ENCODE measurements around the gene PIGS. TPM values are rescaled to one million over a fixed set of nuclear protein-coding genes. Genes with fewer than 3 reads are reported as not detected.

PIGS gene
- total RNA-seq, 2 donors from 2014 or later, result 68.7 to 131 TPM

DNA sequence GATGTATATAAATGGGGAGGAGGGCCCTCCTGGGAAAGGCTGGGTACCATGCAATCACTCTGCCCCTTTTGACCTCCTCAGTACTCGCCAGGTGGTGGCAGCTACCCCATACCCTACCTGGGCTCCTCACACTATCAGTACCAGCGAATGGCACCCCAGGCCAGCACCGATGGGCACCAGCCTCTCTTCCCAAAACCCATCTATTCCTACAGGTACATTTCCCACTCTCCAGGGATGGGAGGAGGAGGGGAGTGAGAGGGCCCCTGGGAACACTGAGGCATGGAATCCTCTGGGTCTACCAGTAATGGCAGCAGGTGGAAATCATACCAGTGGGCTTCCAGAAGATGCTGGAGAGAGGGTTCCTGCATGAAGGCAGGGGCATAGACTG is 42.3 kb downstream of the PIGS start:
- H3K9me3 ChIP-seq, result no peaks in the 10 kb centered on the region
- DNase-seq (ENCODE audit: low spot score), result no peak
- intact Hi-C loops (cut with DNase I), result no loop called here
- TF ChIP-seq, protein P1, sequence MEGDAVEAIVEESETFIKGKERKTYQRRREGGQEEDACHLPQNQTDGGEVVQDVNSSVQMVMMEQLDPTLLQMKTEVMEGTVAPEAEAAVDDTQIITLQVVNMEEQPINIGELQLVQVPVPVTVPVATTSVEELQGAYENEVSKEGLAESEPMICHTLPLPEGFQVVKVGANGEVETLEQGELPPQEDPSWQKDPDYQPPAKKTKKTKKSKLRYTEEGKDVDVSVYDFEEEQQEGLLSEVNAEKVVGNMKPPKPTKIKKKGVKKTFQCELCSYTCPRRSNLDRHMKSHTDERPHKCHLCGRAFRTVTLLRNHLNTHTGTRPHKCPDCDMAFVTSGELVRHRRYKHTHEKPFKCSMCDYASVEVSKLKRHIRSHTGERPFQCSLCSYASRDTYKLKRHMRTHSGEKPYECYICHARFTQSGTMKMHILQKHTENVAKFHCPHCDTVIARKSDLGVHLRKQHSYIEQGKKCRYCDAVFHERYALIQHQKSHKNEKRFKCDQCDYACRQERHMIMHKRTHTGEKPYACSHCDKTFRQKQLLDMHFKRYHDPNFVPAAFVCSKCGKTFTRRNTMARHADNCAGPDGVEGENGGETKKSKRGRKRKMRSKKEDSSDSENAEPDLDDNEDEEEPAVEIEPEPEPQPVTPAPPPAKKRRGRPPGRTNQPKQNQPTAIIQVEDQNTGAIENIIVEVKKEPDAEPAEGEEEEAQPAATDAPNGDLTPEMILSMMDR (IDR thresholded peaks at IDR 0.05), result no peak
- TF ChIP-seq POLR2AphosphoS5 (IDR thresholded peaks at IDR 0.05) (no peak), POLR2A (IDR thresholded peaks at IDR 0.05) (no peak)
- no peak overlapping the region for H3K27ac ChIP-seq
- H3K36me3 ChIP-seq, result no peaks in the 10 kb centered on the region
- peaks cover 30% of the 10 kb centered on the region for H3K4me1 ChIP-seq (replicated peaks)
- H3K27me3 ChIP-seq (replicated peaks; ENCODE audit: insufficient read depth), result no peaks in the 10 kb centered on the region
- no peak overlapping the region for H3K4me3 ChIP-seq
- WGBS, result 96% methylated on average over 3 of the region's 3 CpGs

DNA sequence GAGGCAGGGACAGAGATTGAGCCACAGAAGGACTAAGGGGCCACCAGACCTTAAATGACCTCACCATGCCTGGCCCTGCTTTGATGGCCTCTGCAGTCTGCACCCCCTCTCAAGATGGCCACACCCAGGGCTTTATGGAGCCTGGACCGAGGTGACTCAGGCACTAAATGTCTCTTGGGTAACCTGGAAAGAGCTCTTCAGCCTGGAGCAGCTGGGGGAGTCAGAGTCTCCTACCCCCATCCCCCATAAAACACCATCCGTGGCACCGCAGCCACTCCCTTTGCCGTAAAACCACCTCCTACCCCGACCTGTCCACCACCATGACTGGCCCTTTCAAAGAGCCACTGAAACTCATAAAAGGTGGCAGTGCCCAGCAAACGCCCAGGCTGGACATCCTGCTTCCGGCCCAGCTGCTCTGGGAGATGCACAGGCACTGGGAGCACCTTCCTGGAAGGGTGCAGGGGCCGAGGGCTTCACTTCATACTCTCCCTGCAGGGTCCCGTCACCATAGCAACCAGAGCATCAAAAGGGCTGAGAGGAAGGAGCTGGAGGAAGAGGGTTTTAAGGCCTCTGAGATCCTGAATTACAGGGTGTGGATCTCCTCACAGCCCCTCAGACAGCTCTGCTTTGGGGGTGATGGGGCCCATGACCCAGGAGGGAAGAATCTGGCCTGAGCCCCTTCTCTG is 42.9 kb downstream of the PIGS start:
- peaks cover 30% of the 10 kb centered on the region for H3K4me1 ChIP-seq (replicated peaks)
- no peak overlapping the region for H3K4me3 ChIP-seq
- no peaks in the 10 kb centered on the region for H3K27me3 ChIP-seq (replicated peaks; ENCODE audit: insufficient read depth)
- no peaks in the 10 kb centered on the region for H3K36me3 ChIP-seq
- DNase-seq (ENCODE audit: low spot score), result no peak
- WGBS, result 67% methylated on average over 8 of the region's 9 CpGs
- intact Hi-C loops (cut with DNase I), result no loop called here
- no peak for TF ChIP-seq POLR2AphosphoS5 (IDR thresholded peaks at IDR 0.05)
- no peak for TF ChIP-seq POLR2A (IDR thresholded peaks at IDR 0.05)
- TF ChIP-seq, protein P1 (IDR thresholded peaks at IDR 0.05), result no peak
- no peaks in the 10 kb centered on the region for H3K9me3 ChIP-seq
- H3K27ac ChIP-seq, result peak overlapping the region; percentile 70 to 73

DNA sequence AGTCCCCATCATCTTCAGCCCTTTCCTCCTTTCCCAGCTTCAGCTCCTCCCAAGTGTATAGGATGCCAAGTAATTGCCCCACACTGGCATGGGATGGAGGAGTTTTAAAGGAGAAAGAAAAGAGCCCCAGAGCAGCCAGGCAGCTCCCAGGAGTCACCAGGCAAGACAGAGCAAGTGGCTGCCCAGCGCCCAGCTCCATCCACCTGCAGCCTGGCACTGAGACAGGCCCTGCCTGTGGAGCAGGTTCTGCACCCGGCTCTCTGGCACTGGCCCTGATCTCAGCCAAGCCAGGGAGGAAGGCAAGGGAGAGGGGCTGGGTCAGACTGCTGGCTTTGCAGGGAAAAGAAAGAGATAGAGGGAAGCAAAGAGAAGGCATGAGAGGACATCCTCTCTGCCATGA is 43.5 kb downstream of the PIGS start:
- Histone ChIP-seq H3K36me3 (no peaks in the 10 kb centered on the region), H3K9me3 (no peaks in the 10 kb centered on the region), H3K4me1 (replicated peaks) (peaks cover 30% of the 10 kb centered on the region), H3K27me3 (replicated peaks; ENCODE audit: insufficient read depth) (no peaks in the 10 kb centered on the region), H3K27ac (peak overlapping the region; percentile 70 to 73), H3K4me3 (no peak overlapping the region)
- WGBS, result 52% methylated on average over 2 of the region's 2 CpGs
- intact Hi-C loops (cut with DNase I), result no loop called here
- DNase-seq (ENCODE audit: low spot score), result peak; percentile 92
- peak; percentile 30 for TF ChIP-seq POLR2A (IDR thresholded peaks at IDR 0.05)
- TF ChIP-seq, protein P1 (IDR thresholded peaks at IDR 0.05), result no peak
- peak; percentile 95 for TF ChIP-seq POLR2AphosphoS5 (IDR thresholded peaks at IDR 0.05)

DNA sequence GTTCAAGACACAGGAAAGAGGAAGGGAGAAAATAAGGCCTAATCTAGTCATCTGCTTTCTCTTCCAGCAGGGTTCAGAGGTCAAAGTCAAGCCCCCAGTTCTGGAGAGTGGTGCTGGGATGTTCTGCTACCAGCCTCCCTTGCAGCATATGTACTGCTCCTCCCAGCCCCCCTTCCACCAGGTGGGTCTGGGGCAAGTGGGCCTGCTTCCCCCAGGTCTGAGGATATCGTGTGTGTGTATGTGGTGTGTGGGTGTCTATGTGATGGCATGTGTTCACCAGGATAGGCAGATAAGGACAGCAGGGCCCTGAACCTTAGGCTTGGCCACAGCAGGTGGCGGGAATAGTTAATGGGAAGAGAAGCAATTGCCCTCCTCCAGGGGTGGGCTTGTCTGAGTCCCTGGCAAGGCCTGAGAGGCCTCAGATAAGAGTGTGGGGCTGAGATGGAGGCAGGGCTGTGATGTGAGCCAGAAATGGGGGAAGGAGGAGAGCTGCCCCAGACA is 44.1 kb downstream of the PIGS start:
- DNase-seq (ENCODE audit: low spot score), result no peak
- peaks cover 30% of the 10 kb centered on the region for H3K4me1 ChIP-seq (replicated peaks)
- no peaks in the 10 kb centered on the region for H3K36me3 ChIP-seq
- peak overlapping the region; percentile 70 to 73 for H3K27ac ChIP-seq
- 79% methylated on average over 2 of the region's 2 CpGs for WGBS
- H3K4me3 ChIP-seq, result no peak overlapping the region
- TF ChIP-seq, protein P1 (IDR thresholded peaks at IDR 0.05), result no peak
- TF ChIP-seq POLR2A (IDR thresholded peaks at IDR 0.05), result no peak
- no peaks in the 10 kb centered on the region for H3K9me3 ChIP-seq
- H3K27me3 ChIP-seq (replicated peaks; ENCODE audit: insufficient read depth), result no peaks in the 10 kb centered on the region
- intact Hi-C loops (cut with DNase I), result no loop called here

DNA sequence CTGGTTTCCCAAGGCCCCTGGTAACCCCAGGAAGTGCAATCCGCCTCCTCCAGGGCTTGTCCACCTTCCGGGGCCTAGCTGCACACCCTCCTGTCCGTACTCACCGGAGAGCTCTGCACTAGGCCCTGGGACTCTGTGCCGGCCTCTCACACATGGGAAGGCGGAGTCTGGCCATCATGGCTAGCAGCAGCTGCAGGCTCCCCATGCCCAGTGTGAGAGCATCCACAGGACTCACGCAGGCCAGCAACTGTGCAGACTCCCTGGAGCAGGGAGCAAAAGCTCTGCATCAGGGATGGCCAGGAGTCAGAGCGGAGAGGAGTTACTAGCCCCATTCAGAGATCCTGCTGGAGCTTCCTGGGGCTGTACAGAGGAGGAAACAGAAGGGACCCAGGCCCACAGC is 44.9 kb downstream of the PIGS start:
- no peak for DNase-seq (ENCODE audit: low spot score)
- no peaks in the 10 kb centered on the region for H3K36me3 ChIP-seq
- TF ChIP-seq POLR2AphosphoS5 (IDR thresholded peaks at IDR 0.05) (no peak), POLR2A (IDR thresholded peaks at IDR 0.05) (no peak)
- TF ChIP-seq, protein P1 (IDR thresholded peaks at IDR 0.05), result no peak

More for the DNA sequence above, 44.9 kb downstream of the PIGS start:
- 72% methylated on average over 8 of the region's 8 CpGs for WGBS
- Histone ChIP-seq H3K9me3 (no peaks in the 10 kb centered on the region), H3K27ac (peak overlapping the region; percentile 70 to 73), H3K27me3 (replicated peaks; ENCODE audit: insufficient read depth) (no peaks in the 10 kb centered on the region), H3K4me1 (replicated peaks) (peaks cover 30% of the 10 kb centered on the region), H3K4me3 (no peak overlapping the region)
- intact Hi-C loops (cut with DNase I), result no loop called here
